ENCODE data around the gene SEMA4D.

Gene SEMA4D

GRCh38 chr9:89462817-89463683, 34.9 kb downstream of the SEMA4D start:
- no peak for DNase-seq

- DNase-seq, result no peak
Observed at GRCh38 chr9:89462199-89462598, 35.7 kb downstream of the SEMA4D start.

- DNase-seq, result peak; percentile 35
Observed at GRCh38 chr9:89461265-89461664, 36.6 kb downstream of the SEMA4D start.

- DNase-seq, result no peak
Observed at GRCh38 chr9:89460551-89460950, 37.4 kb downstream of the SEMA4D start.

- DNase-seq, result no peak
Observed at GRCh38 chr9:89458768-89459496, 39.0 kb downstream of the SEMA4D start.

GRCh38 chr9:89457376-89457855, 40.5 kb downstream of the SEMA4D start:
- DNase-seq, result no peak

GRCh38 chr9:89455356-89455824, 42.5 kb downstream of the SEMA4D start:
- no peak for DNase-seq

- DNase-seq, result no peak
Observed at GRCh38 chr9:89454498-89455355, 43.2 kb downstream of the SEMA4D start.

GRCh38 chr9:89453452-89453851, 44.5 kb downstream of the SEMA4D start:
- no peak for DNase-seq

- DNase-seq, result no peak
Observed at GRCh38 chr9:89452561-89452960, 45.4 kb downstream of the SEMA4D start.

- DNase-seq, result no peak
Observed at GRCh38 chr9:89450213-89450612, 47.7 kb downstream of the SEMA4D start.

- DNase-seq, result no peak
Observed at GRCh38 chr9:89449261-89449671, 48.6 kb downstream of the SEMA4D start.

GRCh38 chr9:89448821-89449220, 49.1 kb downstream of the SEMA4D start:
- DNase-seq, result no peak

- no peak for DNase-seq
Observed at GRCh38 chr9:89448381-89448780, 49.5 kb downstream of the SEMA4D start.

GRCh38 chr9:89447416-89447815, 50.5 kb downstream of the SEMA4D start:
- no peak for DNase-seq

- DNase-seq, result no peak
Observed at GRCh38 chr9:89446961-89447310, 51.0 kb downstream of the SEMA4D start.

- no peak for DNase-seq
Observed at GRCh38 chr9:89446261-89446960, 51.5 kb downstream of the SEMA4D start.

GRCh38 chr9:89445801-89446251, 52.1 kb downstream of the SEMA4D start:
- no peak for DNase-seq

- DNase-seq, result peak; percentile 26
Observed at GRCh38 chr9:89444925-89445765, 52.8 kb downstream of the SEMA4D start.

GRCh38 chr9:89444274-89444673, 53.6 kb downstream of the SEMA4D start:
- no peak for DNase-seq
